SK-N-SH treated with all-trans-retinoic acid at 6 μM for 48 hours (cell line): ENCODE data around the gene CAPRIN2.

Experiments used
- ATAC-seq: fragments of 200-7000 bp; cut with Tn5 transposase; 3 replicates; pipeline ENCODE4 v1.9.1; 2020; ENCODE audit warnings: mild to moderate bottlenecking, moderate library complexity
- ARNTL ChIP-seq: fragments of 450-650 bp; formaldehyde crosslinking; IDR thresholded peaks from 2 replicates; pipeline ENCODE4 v1.5.0; 2020; ENCODE audit warnings: low read depth, mild to moderate bottlenecking, moderate library complexity, borderline replicate concordance
- BACH2 ChIP-seq: fragments of 250-450 bp; sonication (Bioruptor Pico); IDR thresholded peaks from 2 replicates; pipeline ENCODE4 v1.9.0; 2021; ENCODE audit warnings: mild to moderate bottlenecking, borderline replicate concordance
- CSDC2 ChIP-seq: fragments of 250-450 bp; sonication (Bioruptor Pico); IDR thresholded peaks from 2 replicates; pipeline ENCODE4 v1.5.0; 2020; ENCODE audit warnings: mild to moderate bottlenecking, moderate library complexity
- ESRRG ChIP-seq: fragments of 250-450 bp; sonication (Bioruptor Pico); IDR thresholded peaks from 2 replicates; pipeline ENCODE4 v1.6.1; 2021; ENCODE audit warnings: mild to moderate bottlenecking
- GLIS3 ChIP-seq: fragments of 250-450 bp; sonication (Bioruptor Pico); IDR thresholded peaks from 2 replicates; pipeline ENCODE4 v1.5.0; 2020; ENCODE audit warnings: mild to moderate bottlenecking, moderate library complexity
- ISL1 ChIP-seq: fragments of 250-450 bp; sonication (Bioruptor Pico); IDR thresholded peaks from 2 replicates; pipeline ENCODE4 v2.1.2; 2022; ENCODE audit warnings: mild to moderate bottlenecking, moderate library complexity
- OSR1 ChIP-seq: fragments of 250-450 bp; sonication (Bioruptor Pico); IDR thresholded peaks from 2 replicates; pipeline ENCODE4 v1.8.0; 2022; ENCODE audit warnings: moderate library complexity, mild to moderate bottlenecking, inconsistent platforms
- PPARA ChIP-seq: fragments of 250-450 bp; sonication (Bioruptor Pico); IDR thresholded peaks from 2 replicates; pipeline ENCODE4 v1.5.0; 2020; ENCODE audit warnings: mild to moderate bottlenecking, borderline replicate concordance
- RARB ChIP-seq: fragments of 250-450 bp; sonication (Bioruptor Pico); IDR thresholded peaks from 2 replicates; pipeline ENCODE4 v1.8.0; 2021; ENCODE audit warnings: mild to moderate bottlenecking, moderate library complexity
- SNAI2 ChIP-seq: fragments of 250-450 bp; sonication (Bioruptor Pico); IDR thresholded peaks from 2 replicates; pipeline ENCODE4 v1.5.0; 2020; ENCODE audit warnings: mild to moderate bottlenecking, moderate library complexity
- TCF4 ChIP-seq: fragments of 250-450 bp; sonication (Bioruptor Pico); IDR thresholded peaks from 2 replicates; pipeline ENCODE4 v1.8.0; 2021; ENCODE audit warnings: mild to moderate bottlenecking, moderate library complexity, borderline replicate concordance
- TOX ChIP-seq: fragments of 250-450 bp; sonication (Bioruptor Pico); IDR thresholded peaks from 2 replicates; pipeline ENCODE4 v1.8.0; 2021; ENCODE audit warnings: mild to moderate bottlenecking, moderate library complexity, borderline replicate concordance
- ZFP3 ChIP-seq: fragments of 250-450 bp; sonication (Bioruptor Pico); IDR thresholded peaks from 2 replicates; pipeline ENCODE4 v1.5.0; 2020; ENCODE audit warnings: mild to moderate bottlenecking, moderate library complexity
- ZNF565 ChIP-seq: fragments of 450-650 bp; formaldehyde crosslinking; conservative IDR thresholded peaks from 2 replicates; pipeline ENCODE4 v1.5.0; 2020; ENCODE audit warnings: low read depth, mild to moderate bottlenecking, moderate library complexity
- ZNF8 ChIP-seq: fragments of 450-650 bp; formaldehyde crosslinking; IDR thresholded peaks from 2 replicates; pipeline ENCODE4 v1.5.0; 2020; ENCODE audit warnings: mild to moderate bottlenecking, moderate library complexity
- TF ChIP-seq, protein P1 (sequence below): fragments of 250-450 bp; sonication (Bioruptor Pico); IDR thresholded peaks from 2 replicates; pipeline ENCODE4 v1.8.0; 2021; ENCODE audit warnings: low read depth, mild to moderate bottlenecking, moderate library complexity, borderline replicate concordance
- TF ChIP-seq, protein P2 (sequence below): fragments of 250-450 bp; sonication (Bioruptor Pico); IDR thresholded peaks from 2 replicates; pipeline ENCODE4 v1.5.0; 2020; ENCODE audit warnings: mild to moderate bottlenecking, moderate library complexity
- TF ChIP-seq, protein P3 (sequence below): fragments of 250-450 bp; sonication (Bioruptor Pico); IDR thresholded peaks from 2 replicates; pipeline ENCODE4 v1.5.1; 2021; ENCODE audit warnings: mild to moderate bottlenecking, moderate library complexity
- TF ChIP-seq, protein P4 (sequence below): fragments of 250-450 bp; sonication (Bioruptor Pico); IDR thresholded peaks from 2 replicates; pipeline ENCODE4 v1.8.0; 2020; ENCODE audit warnings: mild to moderate bottlenecking, moderate library complexity, borderline replicate concordance

The CAPRIN2 gene, protein sequence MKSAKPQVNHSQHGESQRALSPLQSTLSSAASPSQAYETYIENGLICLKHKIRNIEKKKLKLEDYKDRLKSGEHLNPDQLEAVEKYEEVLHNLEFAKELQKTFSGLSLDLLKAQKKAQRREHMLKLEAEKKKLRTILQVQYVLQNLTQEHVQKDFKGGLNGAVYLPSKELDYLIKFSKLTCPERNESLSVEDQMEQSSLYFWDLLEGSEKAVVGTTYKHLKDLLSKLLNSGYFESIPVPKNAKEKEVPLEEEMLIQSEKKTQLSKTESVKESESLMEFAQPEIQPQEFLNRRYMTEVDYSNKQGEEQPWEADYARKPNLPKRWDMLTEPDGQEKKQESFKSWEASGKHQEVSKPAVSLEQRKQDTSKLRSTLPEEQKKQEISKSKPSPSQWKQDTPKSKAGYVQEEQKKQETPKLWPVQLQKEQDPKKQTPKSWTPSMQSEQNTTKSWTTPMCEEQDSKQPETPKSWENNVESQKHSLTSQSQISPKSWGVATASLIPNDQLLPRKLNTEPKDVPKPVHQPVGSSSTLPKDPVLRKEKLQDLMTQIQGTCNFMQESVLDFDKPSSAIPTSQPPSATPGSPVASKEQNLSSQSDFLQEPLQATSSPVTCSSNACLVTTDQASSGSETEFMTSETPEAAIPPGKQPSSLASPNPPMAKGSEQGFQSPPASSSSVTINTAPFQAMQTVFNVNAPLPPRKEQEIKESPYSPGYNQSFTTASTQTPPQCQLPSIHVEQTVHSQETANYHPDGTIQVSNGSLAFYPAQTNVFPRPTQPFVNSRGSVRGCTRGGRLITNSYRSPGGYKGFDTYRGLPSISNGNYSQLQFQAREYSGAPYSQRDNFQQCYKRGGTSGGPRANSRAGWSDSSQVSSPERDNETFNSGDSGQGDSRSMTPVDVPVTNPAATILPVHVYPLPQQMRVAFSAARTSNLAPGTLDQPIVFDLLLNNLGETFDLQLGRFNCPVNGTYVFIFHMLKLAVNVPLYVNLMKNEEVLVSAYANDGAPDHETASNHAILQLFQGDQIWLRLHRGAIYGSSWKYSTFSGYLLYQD

DNA sequence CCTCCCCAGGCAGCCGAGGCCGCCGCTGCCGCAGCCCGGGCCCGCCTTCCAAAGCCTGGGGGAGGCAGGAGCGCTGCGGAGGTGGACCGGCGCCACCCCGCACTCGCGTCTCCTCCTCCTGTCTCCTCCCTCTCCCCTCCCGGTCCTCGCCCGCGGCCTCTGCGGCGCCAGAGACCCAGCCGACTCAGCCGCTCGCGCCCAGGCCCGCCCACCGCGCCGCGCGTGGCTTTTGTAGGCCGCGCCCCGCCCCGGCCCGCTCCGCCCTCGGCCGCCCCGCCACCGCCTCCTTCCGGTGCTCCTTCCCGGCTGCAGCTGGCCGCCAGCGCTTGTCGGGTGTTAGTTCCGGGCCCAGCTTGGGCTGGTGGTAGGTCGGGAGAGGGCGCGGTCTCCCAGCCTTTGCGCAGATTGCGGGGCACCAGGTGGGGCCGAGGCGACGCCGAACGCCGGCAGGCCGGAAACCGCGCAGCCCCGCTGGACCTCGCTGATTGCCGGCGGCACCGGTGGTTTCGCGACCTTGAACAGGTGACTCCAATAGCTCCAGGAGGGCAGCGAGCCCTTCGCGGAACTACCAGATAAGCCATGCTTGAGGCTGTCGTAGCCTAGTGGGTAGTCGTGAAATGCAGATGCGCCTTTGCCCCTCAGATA, at the start of gene CAPRIN2:
TSS of gene CAPRIN2 (minus strand) at position 202 of the 645 bp plus-strand sequence. CDS start 1,431 bp downstream, outside the sequence.
- peak; percentile 92 for ATAC-seq
- TF ChIP-seq ZFP3 (CRISPR knock-in tag) = no peak
- peak; percentile 57; the same call in 1 of the 2 replicates for TF ChIP-seq TCF4 (CRISPR knock-in tag)
- TF ChIP-seq, all 23 proteins: peak for 1

DNA sequence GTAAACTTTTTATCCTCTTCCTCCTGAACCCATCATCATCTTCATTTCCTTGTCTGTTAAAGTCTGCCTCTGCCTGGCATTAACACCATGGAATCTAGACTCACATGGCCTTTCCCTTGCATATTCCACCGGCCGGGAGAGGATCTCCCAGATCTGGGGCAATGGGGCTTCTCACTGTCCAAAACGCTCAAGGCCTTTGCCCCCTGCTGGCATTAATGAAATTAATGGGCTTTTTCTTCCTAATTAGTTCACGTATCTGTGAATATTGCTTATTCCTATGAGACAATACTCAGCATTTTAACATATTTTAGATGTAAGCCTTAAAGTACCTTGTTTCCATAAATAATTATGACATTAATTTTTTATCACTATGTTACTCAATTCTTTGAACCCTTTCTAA, 42.9 kb upstream of the CAPRIN2 start:
- no peak for ATAC-seq

DNA sequence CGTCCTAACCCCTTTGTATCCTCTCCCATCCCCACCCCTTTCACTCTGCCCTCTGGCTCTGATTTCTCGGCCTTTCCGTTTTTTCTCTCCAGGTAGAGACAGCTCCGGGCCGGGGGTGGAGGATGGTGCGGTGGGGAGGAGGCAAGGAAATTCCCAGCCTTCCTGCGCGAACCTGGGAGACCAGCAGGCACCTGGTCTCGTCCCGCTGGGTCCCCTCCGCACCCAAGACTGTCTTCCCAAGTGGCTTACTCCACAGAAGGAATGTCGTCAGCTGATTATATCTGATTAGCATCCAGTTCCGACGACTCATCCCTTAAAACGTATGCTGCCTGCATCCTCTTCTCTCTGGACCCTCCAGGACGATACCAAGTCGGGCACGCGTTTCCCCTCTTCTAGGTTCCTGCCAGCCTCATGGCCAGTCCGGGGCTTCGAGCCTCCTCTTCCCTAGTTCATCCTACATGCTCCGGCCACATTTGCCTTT, 42.2 kb upstream of the CAPRIN2 start:
- ATAC-seq = peak; percentile 3
- no peak for TF ChIP-seq ESRRG
- no peak for TF ChIP-seq ZFP3 (CRISPR knock-in tag)
- no peak for TF ChIP-seq GLIS3 (CRISPR knock-in tag)
- TF ChIP-seq, protein P1, sequence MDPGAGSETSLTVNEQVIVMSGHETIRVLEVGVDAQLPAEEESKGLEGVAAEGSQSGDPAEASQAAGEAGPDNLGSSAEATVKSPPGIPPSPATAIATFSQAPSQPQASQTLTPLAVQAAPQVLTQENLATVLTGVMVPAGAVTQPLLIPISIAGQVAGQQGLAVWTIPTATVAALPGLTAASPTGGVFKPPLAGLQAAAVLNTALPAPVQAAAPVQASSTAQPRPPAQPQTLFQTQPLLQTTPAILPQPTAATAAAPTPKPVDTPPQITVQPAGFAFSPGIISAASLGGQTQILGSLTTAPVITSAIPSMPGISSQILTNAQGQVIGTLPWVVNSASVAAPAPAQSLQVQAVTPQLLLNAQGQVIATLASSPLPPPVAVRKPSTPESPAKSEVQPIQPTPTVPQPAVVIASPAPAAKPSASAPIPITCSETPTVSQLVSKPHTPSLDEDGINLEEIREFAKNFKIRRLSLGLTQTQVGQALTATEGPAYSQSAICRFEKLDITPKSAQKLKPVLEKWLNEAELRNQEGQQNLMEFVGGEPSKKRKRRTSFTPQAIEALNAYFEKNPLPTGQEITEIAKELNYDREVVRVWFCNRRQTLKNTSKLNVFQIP (CRISPR knock-in tag) = no peak
- TF ChIP-seq OSR1 (CRISPR knock-in tag) = no peak
- TF ChIP-seq BACH2 = no peak
- TF ChIP-seq ZNF565 = no peak
- TF ChIP-seq RARB (CRISPR knock-in tag) = no peak
- TF ChIP-seq TOX (CRISPR knock-in tag) = no peak
- TF ChIP-seq, protein P2, sequence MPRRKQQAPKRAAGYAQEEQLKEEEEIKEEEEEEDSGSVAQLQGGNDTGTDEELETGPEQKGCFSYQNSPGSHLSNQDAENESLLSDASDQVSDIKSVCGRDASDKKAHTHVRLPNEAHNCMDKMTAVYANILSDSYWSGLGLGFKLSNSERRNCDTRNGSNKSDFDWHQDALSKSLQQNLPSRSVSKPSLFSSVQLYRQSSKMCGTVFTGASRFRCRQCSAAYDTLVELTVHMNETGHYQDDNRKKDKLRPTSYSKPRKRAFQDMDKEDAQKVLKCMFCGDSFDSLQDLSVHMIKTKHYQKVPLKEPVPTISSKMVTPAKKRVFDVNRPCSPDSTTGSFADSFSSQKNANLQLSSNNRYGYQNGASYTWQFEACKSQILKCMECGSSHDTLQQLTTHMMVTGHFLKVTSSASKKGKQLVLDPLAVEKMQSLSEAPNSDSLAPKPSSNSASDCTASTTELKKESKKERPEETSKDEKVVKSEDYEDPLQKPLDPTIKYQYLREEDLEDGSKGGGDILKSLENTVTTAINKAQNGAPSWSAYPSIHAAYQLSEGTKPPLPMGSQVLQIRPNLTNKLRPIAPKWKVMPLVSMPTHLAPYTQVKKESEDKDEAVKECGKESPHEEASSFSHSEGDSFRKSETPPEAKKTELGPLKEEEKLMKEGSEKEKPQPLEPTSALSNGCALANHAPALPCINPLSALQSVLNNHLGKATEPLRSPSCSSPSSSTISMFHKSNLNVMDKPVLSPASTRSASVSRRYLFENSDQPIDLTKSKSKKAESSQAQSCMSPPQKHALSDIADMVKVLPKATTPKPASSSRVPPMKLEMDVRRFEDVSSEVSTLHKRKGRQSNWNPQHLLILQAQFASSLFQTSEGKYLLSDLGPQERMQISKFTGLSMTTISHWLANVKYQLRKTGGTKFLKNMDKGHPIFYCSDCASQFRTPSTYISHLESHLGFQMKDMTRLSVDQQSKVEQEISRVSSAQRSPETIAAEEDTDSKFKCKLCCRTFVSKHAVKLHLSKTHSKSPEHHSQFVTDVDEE = no peak
- TF ChIP-seq ISL1 (CRISPR knock-in tag) = no peak
- no peak for TF ChIP-seq ZNF8 (CRISPR knock-in tag)
- no peak for TF ChIP-seq SNAI2

More for the DNA sequence above, 42.9 kb upstream of the CAPRIN2 start:
- TF ChIP-seq OSR1 (CRISPR knock-in tag) (no peak), RARB (CRISPR knock-in tag) (no peak), SNAI2 (no peak), ESRRG (no peak), ZNF8 (CRISPR knock-in tag) (no peak), GLIS3 (CRISPR knock-in tag) (no peak), ZNF565 (no peak), ARNTL (CRISPR knock-in tag) (no peak), ZFP3 (CRISPR knock-in tag) (no peak), TCF4 (CRISPR knock-in tag) (no peak), CSDC2 (no peak), ISL1 (CRISPR knock-in tag) (no peak), PPARA (CRISPR knock-in tag) (no peak)
- TF ChIP-seq, protein P3, sequence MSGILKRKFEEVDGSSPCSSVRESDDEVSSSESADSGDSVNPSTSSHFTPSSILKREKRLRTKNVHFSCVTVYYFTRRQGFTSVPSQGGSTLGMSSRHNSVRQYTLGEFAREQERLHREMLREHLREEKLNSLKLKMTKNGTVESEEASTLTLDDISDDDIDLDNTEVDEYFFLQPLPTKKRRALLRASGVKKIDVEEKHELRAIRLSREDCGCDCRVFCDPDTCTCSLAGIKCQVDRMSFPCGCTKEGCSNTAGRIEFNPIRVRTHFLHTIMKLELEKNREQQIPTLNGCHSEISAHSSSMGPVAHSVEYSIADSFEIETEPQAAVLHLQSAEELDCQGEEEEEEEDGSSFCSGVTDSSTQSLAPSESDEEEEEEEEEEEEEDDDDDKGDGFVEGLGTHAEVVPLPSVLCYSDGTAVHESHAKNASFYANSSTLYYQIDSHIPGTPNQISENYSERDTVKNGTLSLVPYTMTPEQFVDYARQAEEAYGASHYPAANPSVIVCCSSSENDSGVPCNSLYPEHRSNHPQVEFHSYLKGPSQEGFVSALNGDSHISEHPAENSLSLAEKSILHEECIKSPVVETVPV (CRISPR knock-in tag) = no peak
- TF ChIP-seq, protein P4, sequence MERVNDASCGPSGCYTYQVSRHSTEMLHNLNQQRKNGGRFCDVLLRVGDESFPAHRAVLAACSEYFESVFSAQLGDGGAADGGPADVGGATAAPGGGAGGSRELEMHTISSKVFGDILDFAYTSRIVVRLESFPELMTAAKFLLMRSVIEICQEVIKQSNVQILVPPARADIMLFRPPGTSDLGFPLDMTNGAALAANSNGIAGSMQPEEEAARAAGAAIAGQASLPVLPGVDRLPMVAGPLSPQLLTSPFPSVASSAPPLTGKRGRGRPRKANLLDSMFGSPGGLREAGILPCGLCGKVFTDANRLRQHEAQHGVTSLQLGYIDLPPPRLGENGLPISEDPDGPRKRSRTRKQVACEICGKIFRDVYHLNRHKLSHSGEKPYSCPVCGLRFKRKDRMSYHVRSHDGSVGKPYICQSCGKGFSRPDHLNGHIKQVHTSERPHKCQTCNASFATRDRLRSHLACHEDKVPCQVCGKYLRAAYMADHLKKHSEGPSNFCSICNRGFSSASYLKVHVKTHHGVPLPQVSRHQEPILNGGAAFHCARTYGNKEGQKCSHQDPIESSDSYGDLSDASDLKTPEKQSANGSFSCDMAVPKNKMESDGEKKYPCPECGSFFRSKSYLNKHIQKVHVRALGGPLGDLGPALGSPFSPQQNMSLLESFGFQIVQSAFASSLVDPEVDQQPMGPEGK = no peak
- TF ChIP-seq, protein P2 = no peak
